Measurements from ENCODE around the gene YARS1. TPM values are rescaled to one million over a fixed set of nuclear protein-coding genes. Genes with fewer than 3 reads are reported as not detected.
A peak's percentile ranks its signal among the peaks of the same experiment; 100 is the strongest.

Gene YARS1
- total and polyA plus RNA-seq, 2 of the 13 experiments (the other 11 are each of a cell fraction or from before 2014, with no cell fraction given) = 50.1 to 113 TPM

- no peak for TF ChIP-seq ZNF3 (CRISPR knock-in tag; IDR thresholded peaks at IDR 0.05)
- TF ChIP-seq CEBPG (CRISPR knock-in tag; IDR thresholded peaks at IDR 0.05) = 0 out of 2 replicates have a peak, but pooled peaks have one; percentile 5
- TF ChIP-seq ARHGAP35 (CRISPR knock-in tag; IDR thresholded peaks at IDR 0.05; ENCODE audit: borderline replicate concordance) = no peak
- TF ChIP-seq PAF1 (CRISPR knock-in tag; IDR thresholded peaks at IDR 0.05) = 0 out of 2 replicates have a peak, but pooled peaks have one; percentile 10
- no peak for TF ChIP-seq ZNF557 (CRISPR knock-in tag; IDR thresholded peaks at IDR 0.05)
- no peak for TF ChIP-seq ZNF124 (CRISPR knock-in tag; IDR thresholded peaks at IDR 0.05)
- TF ChIP-seq NFE2L2 (IDR thresholded peaks at IDR 0.05; ENCODE audit: low read length) = 0 out of 2 replicates have a peak, but pooled peaks have one; percentile 1
- no peak for TF ChIP-seq ZNF407 (CRISPR knock-in tag; IDR thresholded peaks at IDR 0.05; ENCODE audit: not compliant biosample characterization)
- 0 out of 2 replicates have a peak, but pooled peaks have one; percentile 33 for TF ChIP-seq ZNF253 (CRISPR knock-in tag; IDR thresholded peaks at IDR 0.05; ENCODE audit: borderline replicate concordance)
- no peak for TF ChIP-seq U2AF2 (IDR thresholded peaks at IDR 0.05; ENCODE audit: low read depth, low read length)
- TF ChIP-seq CTCF (CRISPR knock-in tag; IDR thresholded peaks at IDR 0.05) = peak; percentile 35; the same call in 1 of the 2 replicates
- TF ChIP-seq ZBTB7A (CRISPR knock-in tag; IDR thresholded peaks at IDR 0.05) = peak; percentile 93
- TF ChIP-seq SNRNP70 (IDR thresholded peaks at IDR 0.05; ENCODE audit: low read depth, low read length) = no peak
- no peak for TF ChIP-seq PBX3 (CRISPR knock-in tag; IDR thresholded peaks at IDR 0.05; ENCODE audit: borderline replicate concordance)
- TF ChIP-seq RBM39 (IDR thresholded peaks at IDR 0.05; ENCODE audit: low read depth, low read length, poor library complexity, severe bottlenecking) = no peak
- no peak; the same call in 1 of the 2 replicates for TF ChIP-seq ZNF558 (CRISPR knock-in tag; IDR thresholded peaks at IDR 0.05; ENCODE audit: borderline replicate concordance)
- TF ChIP-seq ETV5 (CRISPR knock-in tag; IDR thresholded peaks at IDR 0.05; ENCODE audit: borderline replicate concordance) = 0 out of 2 replicates have a peak, but pooled peaks have one; percentile 12
Observed at GRCh38 chr1:32759997-32760623, 57.0 kb downstream of the YARS1 start (continued).

All from HepG2 (cell line).